ENCODE measurements around the gene ADGRV1.
"Not testable (repeated sequence)": the region's sequence is repeated elsewhere in the genome, so short reads cannot be mapped to it uniquely, and the experiment has no call there.

ADGRV1 gene

DNA sequence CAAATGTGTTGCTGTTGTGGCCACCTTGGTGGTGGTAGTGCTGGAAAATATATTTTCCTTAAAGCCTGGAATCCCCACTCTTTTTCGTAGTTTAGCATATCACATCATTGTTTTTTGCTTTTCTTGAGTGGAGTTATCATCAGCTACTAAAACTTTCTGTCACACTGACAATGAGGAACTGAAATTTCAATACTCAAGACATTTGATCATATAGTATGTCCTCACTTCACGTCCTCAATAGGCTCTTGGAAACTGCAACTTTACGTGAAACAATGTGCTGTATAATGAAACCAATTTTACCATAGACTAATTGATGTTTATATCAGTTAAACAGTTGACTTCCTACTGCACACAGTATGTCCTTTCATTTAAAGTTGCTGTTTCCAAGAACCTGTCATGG is 265.8 kb downstream of the ADGRV1 start:
- no peak for DNase-seq (ENCODE audit: low spot score)

- peak; percentile 39 for DNase-seq (ENCODE audit: low spot score)
These were observed 271.5 kb downstream of the ADGRV1 start for GRCh38 chr5:90830058-90830457.

GRCh38 chr5:90833753-90834152 is 275.2 kb downstream of the ADGRV1 start:
- DNase-seq (ENCODE audit: low spot score): no peak

DNA sequence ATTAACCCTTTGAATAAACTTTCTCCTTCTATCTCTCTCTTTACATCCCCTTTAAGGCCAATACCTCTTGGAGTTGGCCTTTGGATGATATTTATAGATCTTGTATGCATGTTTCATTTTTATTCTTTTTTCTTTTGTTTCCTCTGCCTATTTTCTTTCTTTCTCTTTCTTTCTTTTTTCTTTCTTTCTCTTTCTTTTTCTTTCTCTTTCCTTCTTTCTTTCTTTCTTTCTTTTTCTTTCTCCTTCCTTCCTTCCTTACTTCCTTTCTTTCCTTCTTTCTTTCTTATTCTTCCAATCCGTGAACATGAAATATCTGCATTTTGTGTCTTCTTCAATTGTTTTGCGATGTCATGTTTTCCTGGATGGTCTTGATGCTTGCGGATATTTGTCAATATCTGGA is 276.1 kb downstream of the ADGRV1 start:
- no peak for DNase-seq (ENCODE audit: low spot score)

GRCh38 chr5:90843443-90843842 is 284.8 kb downstream of the ADGRV1 start:
- no peak for DNase-seq (ENCODE audit: low spot score)

GRCh38 chr5:90844931-90845330 is 286.3 kb downstream of the ADGRV1 start:
- no peak for DNase-seq (ENCODE audit: low spot score)

- no peak for DNase-seq (ENCODE audit: low spot score)
These were observed 287.3 kb downstream of the ADGRV1 start for GRCh38 chr5:90845723-90846554.

DNA sequence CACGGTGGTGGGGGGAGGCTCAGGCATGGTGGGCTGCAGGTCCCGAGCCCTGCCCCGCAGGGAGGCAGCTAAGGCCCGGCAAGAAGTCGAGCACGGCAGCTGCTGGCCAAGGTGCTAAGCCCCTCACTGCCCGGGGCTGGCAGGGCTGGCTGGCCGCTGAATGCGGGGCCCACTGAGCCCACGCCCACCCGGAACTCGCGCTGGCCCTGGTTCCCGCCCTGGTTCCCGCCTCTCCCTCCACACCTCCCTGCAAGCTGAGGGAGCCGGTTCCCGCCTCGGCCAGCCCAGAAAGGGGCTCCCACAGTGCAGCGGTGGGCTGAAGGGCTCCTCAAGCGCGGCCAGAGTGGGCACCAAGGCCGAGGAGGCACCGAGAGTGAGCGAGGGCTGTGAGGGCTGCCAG is 289.0 kb downstream of the ADGRV1 start:
- DNase-seq (ENCODE audit: low spot score): not testable (repeated sequence)

DNA sequence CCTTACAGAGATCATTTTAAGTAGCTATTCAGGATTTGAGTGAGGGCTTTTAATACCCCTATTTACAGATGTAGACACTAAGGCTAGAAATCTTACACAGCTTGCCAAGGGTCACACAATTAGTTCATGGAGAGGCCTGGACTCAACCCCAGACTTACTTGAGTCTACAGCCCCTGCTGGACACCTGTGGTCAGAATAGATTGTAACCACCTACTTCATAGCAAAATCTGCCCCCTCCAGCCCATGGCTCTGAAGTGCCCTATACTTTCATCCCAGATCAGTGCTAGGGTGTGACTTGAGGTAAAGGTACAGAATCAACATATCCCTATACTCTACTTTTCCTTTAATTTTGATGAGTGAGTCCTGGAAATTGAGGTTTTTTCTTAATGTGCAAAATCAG is 291.3 kb downstream of the ADGRV1 start:
- peak; percentile 22 for DNase-seq (ENCODE audit: low spot score)

DNA sequence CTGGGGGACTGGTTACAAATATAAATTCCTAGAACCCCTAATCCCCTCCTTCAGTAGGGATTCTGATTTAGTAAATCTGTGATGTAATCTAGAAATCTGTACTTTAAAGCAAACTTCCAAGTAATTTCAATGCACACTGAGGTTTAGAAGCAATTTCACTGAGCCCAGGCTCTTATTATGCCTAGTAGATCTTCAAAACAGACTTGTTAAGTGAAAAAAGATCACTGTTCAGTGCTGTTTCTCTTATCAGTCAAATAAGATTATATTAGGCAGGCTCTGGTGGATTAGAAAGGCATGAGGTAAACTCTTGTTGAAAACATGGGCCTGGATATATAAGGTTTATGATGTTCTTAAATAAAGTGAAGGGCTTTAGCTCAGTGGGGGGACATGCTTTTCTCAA is 293.9 kb downstream of the ADGRV1 start:
- no peak for DNase-seq (ENCODE audit: low spot score)

DNA sequence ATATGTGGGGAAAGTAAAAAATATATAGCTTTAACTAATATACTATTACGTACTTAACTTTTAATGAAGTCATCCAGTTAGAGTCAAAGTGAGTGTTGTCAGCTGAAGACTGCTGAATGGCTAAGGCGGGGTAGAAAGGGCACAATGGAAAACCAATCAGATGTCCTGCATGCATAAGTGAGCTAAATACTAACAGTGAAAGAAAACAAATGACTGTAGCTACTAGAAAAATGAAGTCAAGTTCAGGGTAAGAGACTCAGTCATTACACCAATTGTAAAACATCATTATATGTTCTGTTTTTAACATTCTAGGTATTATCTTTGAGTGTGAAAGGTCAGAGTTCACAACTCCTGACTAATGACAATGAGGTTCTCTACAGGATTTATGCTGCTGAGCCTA is 295.2 kb downstream of the ADGRV1 start:
- DNase-seq (ENCODE audit: low spot score): no peak

DNA sequence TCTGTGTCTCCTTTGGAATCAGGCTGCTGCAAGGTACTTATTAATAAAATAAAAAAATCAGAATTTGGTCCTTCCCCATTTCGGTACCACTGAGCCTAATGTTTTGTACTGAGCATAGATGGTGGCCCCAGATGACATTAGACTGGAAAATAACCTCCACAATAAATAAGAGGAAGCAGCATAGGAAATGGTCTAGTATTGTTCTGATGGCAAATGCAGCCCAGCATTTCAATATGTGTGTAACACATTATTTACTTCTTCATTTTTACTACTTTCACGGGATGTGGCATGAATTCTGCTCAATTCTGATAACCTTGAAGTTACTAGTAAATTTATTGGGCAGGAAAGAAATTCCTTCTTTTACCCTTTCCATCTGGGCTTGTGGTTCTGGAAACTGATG is 295.6 kb downstream of the ADGRV1 start:
- no peak for DNase-seq (ENCODE audit: low spot score)

GRCh38 chr5:90855296-90856010 is 296.9 kb downstream of the ADGRV1 start:
- DNase-seq (ENCODE audit: low spot score): no peak

DNA sequence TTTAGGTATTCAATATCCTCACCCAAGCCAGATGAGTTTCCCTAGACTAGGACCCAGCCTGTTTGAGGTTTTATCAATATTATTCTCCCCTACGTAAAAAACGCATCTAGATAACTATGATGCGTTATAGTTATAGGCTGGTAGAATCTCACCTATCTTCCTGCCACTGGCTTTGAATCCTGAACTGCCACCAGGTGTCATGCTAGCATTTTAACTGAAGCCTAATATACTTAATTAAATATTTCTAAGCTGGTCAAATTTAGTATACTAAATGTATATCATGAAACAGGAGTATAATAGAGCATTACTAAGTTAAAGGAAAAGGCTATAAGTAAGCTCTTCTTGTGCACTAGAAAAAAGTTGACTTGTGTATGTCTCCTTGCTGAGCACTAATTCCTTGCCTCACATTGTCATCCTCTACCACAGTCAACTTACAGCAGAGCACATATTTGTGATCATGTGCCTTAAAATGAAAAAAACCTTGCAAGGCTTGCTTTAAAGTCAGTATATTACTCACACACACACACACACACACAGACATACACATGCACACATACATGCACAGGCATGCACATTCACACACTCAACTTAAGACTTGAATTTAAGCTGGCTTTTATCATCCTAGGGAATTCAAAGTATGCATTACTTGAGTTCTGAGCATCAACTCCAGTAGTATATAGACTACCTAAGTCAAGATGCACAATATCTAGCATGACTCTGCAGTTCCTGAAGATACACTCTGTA is 303.4 kb downstream of the ADGRV1 start:
- no peak for DNase-seq (ENCODE audit: low spot score)

DNA sequence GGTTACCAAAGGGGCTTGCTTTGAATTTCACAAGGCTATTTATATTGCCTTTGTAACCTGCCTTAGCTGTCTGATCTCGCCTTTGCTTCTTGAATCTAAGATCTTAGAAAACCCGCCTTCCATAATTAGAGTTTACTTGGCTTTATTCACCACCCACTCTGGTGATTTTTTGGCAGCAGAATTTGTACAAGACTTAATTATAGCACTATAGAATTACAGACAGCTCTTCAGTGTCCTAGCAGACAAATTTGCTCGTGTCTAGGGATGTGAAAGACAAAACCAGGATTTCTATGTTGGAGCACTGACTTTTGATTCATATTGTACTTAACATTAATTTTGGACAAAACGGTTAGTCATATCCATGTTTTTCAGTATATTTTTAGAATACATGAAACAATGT is 306.6 kb downstream of the ADGRV1 start:
- no peak for DNase-seq (ENCODE audit: low spot score)

DNA sequence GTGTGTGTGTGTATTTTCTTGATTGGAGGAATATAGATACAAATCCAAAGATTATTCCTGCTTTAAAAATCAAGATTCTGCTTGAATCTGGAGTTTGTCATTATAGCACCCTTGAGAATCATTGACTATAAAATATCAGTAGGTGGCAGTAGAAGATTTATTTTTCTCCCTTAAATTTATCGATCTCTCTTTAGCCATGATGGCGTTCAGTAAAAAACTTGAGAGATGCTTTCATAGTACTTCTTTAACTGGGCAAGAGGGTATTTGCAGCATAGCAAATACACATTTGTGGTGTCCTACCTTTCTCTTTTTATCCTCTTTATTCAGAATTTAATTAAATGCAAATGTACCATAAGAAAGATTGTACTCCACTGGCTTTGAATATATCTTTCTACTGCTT is 307.7 kb downstream of the ADGRV1 start:
- DNase-seq (ENCODE audit: low spot score): peak; percentile 28

GRCh38 chr5:90866915-90867731 is 308.5 kb downstream of the ADGRV1 start:
- DNase-seq (ENCODE audit: low spot score): no peak

GRCh38 chr5:90868799-90869198 is 310.2 kb downstream of the ADGRV1 start:
- no peak for DNase-seq (ENCODE audit: low spot score)

DNA sequence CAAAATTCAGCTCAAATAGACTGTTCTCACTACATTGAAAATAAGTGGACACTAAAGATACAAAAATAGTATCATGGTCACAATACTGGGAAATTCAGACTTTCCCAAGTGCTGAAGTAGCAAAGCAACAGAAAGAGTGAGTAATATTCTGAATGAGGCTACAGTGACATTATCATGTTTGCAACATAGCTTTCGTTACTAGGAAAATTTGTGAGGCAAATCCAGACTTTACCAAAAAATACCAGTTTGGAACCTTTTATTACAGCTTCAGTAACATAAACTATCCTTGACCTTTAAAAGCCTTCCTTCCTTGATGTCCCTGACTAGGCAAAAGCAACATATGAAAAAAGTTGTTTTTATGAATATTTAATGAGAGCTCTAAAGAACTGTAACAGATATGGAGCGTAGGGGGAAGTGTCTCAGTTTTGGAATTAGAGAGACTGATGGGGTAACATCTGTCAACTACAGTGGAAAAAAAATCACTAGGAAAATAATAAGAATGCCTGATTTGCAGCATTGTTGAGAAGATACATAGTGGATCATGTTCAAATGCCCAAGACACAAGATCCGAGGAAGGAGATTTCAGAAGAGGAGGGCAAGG is 312.9 kb downstream of the ADGRV1 start:
- DNase-seq (ENCODE audit: low spot score): no peak

DNA sequence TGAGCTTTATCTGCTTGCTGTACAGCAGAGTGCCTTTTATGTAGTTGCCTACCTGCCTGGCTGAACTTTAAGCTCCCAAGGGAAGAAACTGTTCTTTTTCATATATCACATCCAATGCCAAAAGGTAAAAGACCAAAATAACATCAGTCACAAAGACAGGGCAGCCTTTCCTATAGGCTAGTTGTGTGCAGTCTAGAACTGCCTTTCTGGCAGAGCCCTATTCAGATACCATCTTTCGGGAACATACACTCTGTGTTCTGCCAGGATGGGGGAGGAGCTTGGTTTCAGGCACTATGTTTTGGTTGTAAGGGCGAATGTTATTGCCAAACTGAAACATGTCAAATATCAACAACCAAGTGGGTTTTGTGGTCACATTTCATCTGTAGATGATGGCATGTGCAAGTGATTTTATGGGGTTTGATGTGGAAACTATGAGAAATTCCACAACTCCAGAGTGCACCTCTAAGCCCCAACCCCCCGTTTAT is 314.5 kb downstream of the ADGRV1 start:
- no peak for DNase-seq (ENCODE audit: low spot score)

DNA sequence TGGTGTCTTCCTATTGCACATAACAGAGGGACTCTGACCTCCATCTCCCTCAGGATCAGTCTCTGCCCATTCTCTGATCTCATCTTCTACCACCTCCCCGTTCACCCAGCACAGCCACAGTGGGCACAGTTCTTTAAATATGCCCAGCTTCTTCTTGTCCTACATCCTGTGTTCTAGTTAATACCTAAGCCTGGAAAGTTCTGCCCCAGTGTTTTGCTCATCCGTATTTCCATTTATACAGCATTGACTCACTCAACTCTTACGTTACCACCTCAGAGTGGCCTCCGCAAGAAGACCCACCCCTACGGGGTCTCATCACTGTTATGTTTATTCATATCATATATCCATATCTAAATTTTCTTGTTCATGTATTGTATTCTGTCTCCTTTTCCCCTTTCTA is 315.5 kb downstream of the ADGRV1 start:
- DNase-seq (ENCODE audit: low spot score): no peak

Data from HuH-7 (cell line).